B cell (primary cell): Measurements from ENCODE around the gene DKKL1.

Source experiments
- EZH2 ChIP-seq: IDR thresholded peaks from 2 replicates; pipeline ENCODE4 v1.6.1; 2012; ENCODE audit warnings: borderline replicate concordance, low read depth, mild to moderate bottlenecking, moderate library complexity, low read length; ENCODE audit not compliant: insufficient read depth, poor library complexity, severe bottlenecking
- TF ChIP-seq, protein P1 (sequence below): fragments of 200-600 bp; IDR thresholded peaks from one replicate; pipeline ENCODE4 v1.8.0; 2022; ENCODE audit warnings: antibody characterized with exemption, mild to moderate bottlenecking

DNA sequence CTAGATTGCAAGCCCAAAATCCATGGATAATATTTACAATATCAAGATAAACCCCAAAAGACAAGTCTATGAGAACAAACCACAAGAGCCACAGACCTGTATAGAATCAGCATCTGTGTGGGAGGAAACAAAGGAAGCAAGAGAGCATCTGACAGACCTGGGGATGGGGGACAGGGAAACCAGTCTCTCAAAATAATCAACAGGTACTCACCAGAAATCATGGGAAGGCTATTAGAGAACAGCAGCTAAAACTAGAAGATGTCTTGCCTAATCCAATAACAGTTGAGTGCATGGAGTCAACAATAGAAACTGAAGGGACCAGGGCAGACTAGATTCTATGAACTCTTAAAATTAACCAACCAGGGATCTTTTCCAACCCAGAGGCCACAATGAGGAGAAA lies 47.4 kb upstream of the DKKL1 start:
- TF ChIP-seq, protein P1, sequence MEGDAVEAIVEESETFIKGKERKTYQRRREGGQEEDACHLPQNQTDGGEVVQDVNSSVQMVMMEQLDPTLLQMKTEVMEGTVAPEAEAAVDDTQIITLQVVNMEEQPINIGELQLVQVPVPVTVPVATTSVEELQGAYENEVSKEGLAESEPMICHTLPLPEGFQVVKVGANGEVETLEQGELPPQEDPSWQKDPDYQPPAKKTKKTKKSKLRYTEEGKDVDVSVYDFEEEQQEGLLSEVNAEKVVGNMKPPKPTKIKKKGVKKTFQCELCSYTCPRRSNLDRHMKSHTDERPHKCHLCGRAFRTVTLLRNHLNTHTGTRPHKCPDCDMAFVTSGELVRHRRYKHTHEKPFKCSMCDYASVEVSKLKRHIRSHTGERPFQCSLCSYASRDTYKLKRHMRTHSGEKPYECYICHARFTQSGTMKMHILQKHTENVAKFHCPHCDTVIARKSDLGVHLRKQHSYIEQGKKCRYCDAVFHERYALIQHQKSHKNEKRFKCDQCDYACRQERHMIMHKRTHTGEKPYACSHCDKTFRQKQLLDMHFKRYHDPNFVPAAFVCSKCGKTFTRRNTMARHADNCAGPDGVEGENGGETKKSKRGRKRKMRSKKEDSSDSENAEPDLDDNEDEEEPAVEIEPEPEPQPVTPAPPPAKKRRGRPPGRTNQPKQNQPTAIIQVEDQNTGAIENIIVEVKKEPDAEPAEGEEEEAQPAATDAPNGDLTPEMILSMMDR, result no peak
- TF ChIP-seq EZH2, result no peak
